Umbilical cord (tissue), 2 donors: ENCODE measurements around the gene KMT2E. TPM values are rescaled to one million over a fixed set of nuclear protein-coding genes. Genes with fewer than 3 reads are reported as not detected.
"Not testable (repeated sequence)": the region's sequence is repeated elsewhere in the genome, so short reads cannot be mapped to it uniquely, and the experiment has no call there.

Experiments
- DNase-seq: peaks from one replicate; pipeline ENCODE4 v3.0.0-alpha.2; 2015; ENCODE audit warnings: low spot score
- total RNA-seq: library from RNA; depleted of rRNA; stranded (reverse); fragments of >200 nt; gene quantifications from one replicate; pipeline ENCODE4 v1.2.3, GENCODE V29; 2014; ENCODE audit warnings: low replicate concordance; ENCODE audit not compliant: insufficient read depth

Gene KMT2E
- total RNA-seq, 1 donor from 2014 or later = 168 TPM

DNA sequence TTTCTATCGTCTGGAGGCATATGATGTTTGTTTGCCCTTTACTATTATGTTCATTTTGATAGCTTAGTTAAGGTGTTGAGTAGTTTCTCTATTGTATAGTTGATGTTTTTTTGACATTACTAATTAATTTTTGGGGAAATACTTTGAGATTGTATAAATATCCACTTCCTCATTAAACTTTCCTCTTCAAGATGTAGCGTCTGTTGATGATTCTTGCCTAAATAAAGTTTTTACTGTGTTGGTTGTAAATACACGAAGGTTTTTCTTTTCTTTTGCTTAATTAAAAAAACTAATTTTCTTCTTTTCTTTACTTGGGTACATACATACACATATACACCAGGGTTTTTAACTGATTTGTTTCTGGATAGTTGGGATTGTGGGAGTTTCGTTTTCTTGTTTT lies 8.5 kb downstream of the KMT2E start:
- DNase-seq = no peak

GRCh38 chr7:105024734-105025133 lies 10.7 kb downstream of the KMT2E start:
- DNase-seq = no peak

GRCh38 chr7:105026750-105027149 lies 12.7 kb downstream of the KMT2E start:
- no peak for DNase-seq

GRCh38 chr7:105027176-105027853 lies 13.3 kb downstream of the KMT2E start:
- no peak for DNase-seq

DNA sequence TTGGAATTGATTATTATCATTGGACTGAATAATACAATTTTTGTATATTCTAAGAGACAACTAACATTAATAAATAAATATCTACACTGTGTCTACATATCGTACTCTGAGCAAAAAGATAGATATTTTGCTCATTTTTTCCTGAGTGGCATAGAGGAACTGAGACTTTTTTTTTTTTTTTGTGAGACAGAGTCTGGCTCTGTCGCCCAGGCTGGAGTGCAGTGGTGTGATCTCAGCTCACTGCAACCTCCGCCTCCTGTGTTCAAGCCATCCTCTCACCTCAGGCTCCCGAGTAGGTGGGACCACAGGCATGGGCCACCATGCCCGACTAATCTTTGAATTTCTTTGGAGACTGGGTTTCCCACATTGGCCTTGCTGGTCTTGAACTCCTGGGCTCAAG lies 14.0 kb downstream of the KMT2E start:
- no peak for DNase-seq

- not testable (repeated sequence) for DNase-seq
Measured at GRCh38 chr7:105028941-105029340, 14.9 kb downstream of the KMT2E start.

DNA sequence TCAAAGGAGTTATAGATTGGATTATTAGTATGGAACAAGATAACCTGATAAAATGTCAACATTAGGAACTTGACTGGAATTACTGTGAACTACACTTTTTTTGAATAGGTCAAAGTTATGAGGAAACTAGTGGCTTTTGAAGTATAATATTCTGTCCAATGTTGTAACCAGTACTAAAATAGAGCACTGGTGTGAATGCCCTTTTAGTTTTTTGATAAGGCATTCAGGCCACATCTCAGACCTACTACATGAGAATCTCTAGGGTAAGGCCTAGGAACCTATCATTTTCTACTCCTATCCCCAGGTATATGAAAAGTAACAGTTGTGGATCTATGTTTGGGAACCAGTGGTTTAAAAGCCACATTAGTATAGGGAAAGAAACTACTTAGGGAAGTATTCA lies 16.4 kb downstream of the KMT2E start:
- DNase-seq = no peak

- no peak for DNase-seq
Measured at GRCh38 chr7:105032553-105033214, 18.7 kb downstream of the KMT2E start.

GRCh38 chr7:105035349-105035748 lies 21.3 kb downstream of the KMT2E start:
- no peak for DNase-seq

GRCh38 chr7:105036217-105037168 lies 22.5 kb downstream of the KMT2E start:
- no peak for DNase-seq

DNA sequence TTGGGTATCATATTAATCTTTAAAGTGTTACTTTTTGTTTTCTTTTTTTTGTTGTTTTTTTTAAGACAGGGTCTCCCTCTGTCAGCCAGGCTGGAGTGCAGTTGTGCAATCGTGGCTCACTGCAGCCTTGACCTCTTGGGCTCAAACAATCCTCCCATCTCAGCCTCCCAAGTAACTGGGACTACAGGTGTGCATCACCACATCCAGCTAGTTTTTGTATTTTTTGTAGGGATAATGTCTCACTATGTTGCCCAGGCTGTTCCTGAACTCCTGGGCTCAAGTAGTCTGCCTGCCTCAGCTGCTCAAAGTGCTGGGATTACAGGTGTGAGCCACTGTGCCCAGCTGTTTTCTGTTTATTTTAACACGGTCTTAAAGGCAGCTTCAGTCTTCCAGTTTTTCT lies 23.3 kb downstream of the KMT2E start:
- no peak for DNase-seq

GRCh38 chr7:105044449-105045070 lies 30.6 kb downstream of the KMT2E start:
- no peak for DNase-seq

DNA sequence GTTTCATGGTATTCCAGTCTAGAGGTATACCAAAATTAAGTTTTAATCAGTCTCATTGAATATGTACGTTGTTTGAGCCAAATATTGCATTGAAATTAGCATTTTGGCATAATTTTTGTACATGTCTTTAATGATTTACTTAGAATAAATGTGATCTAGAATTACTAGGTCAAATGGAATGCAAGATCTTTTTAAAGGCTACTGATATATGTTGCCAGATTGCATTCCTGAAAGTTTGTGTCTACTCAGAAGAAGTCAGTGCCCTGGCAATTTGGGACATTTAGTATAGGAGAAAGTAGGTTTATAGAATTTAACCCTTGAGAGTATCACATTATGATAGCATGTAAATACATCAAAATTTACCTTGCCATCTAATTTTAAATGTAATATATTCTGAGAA lies 32.4 kb downstream of the KMT2E start:
- DNase-seq = peak; percentile 41

DNA sequence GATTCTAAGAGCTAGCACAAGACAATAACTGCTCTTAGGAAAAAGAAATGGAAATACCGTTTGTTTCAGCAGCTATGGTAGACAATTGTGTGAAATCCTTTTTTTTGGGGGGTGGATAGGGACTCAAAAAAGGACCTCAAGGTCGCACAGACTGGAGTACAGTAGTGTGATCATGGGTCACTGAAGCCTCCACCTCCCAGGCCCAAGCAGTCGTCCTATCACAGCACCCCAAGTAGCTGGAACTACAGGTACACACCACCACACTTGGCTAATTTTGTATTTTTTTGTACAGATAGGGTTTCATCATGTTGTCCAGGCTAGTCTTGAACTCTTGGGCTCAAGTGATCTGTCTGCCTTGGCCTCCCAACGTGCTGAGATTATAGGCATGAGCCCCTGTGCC lies 33.9 kb downstream of the KMT2E start:
- no peak for DNase-seq

- DNase-seq = no peak
Measured at GRCh38 chr7:105050493-105050892, 36.5 kb downstream of the KMT2E start.

- not testable (repeated sequence) for DNase-seq
Measured at GRCh38 chr7:105050899-105051298, 36.9 kb downstream of the KMT2E start.

DNA sequence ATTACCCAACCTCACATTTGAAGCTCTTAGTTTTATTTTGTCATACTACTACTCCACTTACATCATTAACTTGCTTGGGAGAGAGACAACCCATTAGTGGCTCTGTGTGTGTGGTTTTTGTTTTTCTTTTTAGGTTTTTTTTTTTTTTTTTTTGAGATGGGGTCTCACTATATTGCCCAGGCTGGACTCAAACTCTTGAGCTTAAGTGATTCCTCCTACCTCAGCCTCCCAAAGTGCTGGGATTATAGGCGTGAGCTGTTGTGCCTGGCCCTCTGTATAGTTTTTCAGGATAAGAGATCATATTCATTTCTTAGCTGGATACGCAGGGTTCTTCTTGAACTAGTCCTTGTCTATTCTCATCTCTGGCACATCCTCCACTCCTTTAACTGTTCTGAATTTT lies 41.1 kb downstream of the KMT2E start:
- no peak for DNase-seq

DNA sequence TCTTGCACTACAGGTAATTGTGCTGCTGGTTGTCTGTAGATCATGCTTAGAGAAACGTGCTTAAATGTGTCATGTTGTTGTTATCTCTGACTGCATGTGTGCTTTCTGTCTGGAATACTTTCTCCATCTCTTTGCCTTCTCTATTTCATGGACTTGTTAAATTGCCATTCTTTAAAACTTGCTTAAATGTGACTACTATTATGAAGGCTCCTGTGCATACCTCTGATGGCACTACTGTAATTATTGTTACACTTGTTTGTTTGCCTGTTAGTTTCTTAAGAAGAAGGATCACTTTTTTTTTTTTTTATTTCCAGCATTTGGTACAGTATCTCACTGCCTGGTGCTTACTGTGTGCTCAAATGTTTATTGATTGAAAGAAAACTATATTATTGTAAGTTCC lies 41.6 kb downstream of the KMT2E start:
- no peak for DNase-seq

- no peak for DNase-seq
Measured at GRCh38 chr7:105057472-105057871, 43.5 kb downstream of the KMT2E start.

- DNase-seq = no peak
Measured at GRCh38 chr7:105060437-105060836, 46.4 kb downstream of the KMT2E start.

DNA sequence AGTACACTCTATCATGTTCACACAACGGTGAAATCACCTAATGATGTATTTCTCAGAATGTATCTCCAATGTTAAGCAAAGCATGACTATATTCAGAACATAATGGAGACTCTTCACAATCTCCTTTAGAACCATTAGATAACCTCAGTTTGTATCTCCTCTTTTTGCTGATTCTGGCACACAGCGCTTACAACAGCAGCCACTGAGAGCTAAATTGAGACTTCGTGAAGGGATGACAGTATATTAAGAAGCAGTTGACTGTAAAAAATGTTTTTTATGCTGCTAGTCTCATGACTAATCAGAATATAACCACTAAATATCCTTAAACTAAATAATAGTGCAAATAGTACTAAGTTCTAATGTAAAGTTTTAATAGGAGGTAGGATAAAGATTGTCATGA lies 46.9 kb downstream of the KMT2E start:
- no peak for DNase-seq

GRCh38 chr7:105065104-105065503 lies 51.1 kb downstream of the KMT2E start:
- DNase-seq = no peak
